Breast epithelium (tissue), 4 donors: ENCODE data around the gene F5. TPM values are rescaled to one million over a fixed set of nuclear protein-coding genes. Genes with fewer than 3 reads are reported as not detected.

Experiments used
- DNase-seq, 2 donors: peaks; one replicate each; pipeline ENCODE4 v3.0.0-alpha.2; 2019; ENCODE audit warnings: low spot score in 2 of 2
- H3K27ac ChIP-seq, 2 donors: fragments of 200-600 bp; sonication (generic) in 1 of 2; one replicate each; pipeline ENCODE4 v1.5.1; 2016 to 2019; ENCODE audit warnings: mild to moderate bottlenecking in 1 of 2
- H3K27me3 ChIP-seq, 2 donors: fragments of 200-600 bp; sonication (generic) in 1 of 2; one replicate each; pipeline versions ENCODE4 v1.5.1 to v1.6.0; 2017 to 2019; ENCODE audit warnings: control low read depth in 1 of 2, mild to moderate bottlenecking in 1 of 2
- H3K36me3 ChIP-seq: fragments of 200-600 bp; one replicate; pipeline ENCODE4 v1.5.1; 2019
- H3K4me1 ChIP-seq, 2 donors: fragments of 200-600 bp; sonication (generic); one replicate each; pipeline ENCODE4 v1.5.1; 2016 to 2019; ENCODE audit warnings: control low read depth in 1 of 2
- H3K4me3 ChIP-seq, 3 donors: fragments of 200-600 bp; sonication (generic); 1 replicate in 2 of 3; 2 replicates in 1 of 3; pipeline ENCODE4 v1.5.1; 2016 to 2019; ENCODE audit warnings: mild to moderate bottlenecking in 3 of 3, moderate library complexity in 2 of 3
- H3K9me3 ChIP-seq, 2 donors: fragments of 200-600 bp; sonication (generic) in 1 of 2; one replicate each; pipeline ENCODE4 v1.5.1; 2016 to 2019; ENCODE audit warnings: control low read depth in 1 of 2
- POLR2A ChIP-seq: fragments of 450-650 bp; IDR thresholded peaks from one replicate; pipeline ENCODE4 v1.6.1; 2016; ENCODE audit warnings: antibody characterized with exemption, mild to moderate bottlenecking, moderate library complexity
- POLR2AphosphoS5 ChIP-seq, 3 donors: sonication (generic); formaldehyde crosslinking; IDR thresholded peaks; one replicate each; pipeline ENCODE4 v1.6.1; 2017; ENCODE audit warnings: antibody characterized with exemption in 3 of 3
- intact Hi-C: fragments of 100-400 bp; cut with DNase I; formaldehyde crosslinking; loops from one replicate; pipeline ENCODE4 v1.15.1; 2023; ENCODE audit warnings: low total_unique reads
- total RNA-seq, 3 donors: library from RNA; depleted of rRNA; stranded (reverse); fragments of >200 nt; gene quantifications; one replicate each; pipeline ENCODE4 v1.1.0, GENCODE V29; 2016
- TF ChIP-seq, protein P1 (sequence below), 3 donors: fragments of 450-650 bp; IDR thresholded peaks; one replicate each; pipeline ENCODE4 v1.5.1; 2016 to 2017; ENCODE audit warnings: antibody characterized with exemption in 3 of 3, mild to moderate bottlenecking in 3 of 3, moderate library complexity in 3 of 3

F5 gene
- total RNA-seq, 3 donors from 2014 or later, result 0.44 to 7.4 (median 1.3) TPM

GRCh38 chr1:169577981-169578738, 8.1 kb downstream of the F5 start:
- TF ChIP-seq, protein P1, sequence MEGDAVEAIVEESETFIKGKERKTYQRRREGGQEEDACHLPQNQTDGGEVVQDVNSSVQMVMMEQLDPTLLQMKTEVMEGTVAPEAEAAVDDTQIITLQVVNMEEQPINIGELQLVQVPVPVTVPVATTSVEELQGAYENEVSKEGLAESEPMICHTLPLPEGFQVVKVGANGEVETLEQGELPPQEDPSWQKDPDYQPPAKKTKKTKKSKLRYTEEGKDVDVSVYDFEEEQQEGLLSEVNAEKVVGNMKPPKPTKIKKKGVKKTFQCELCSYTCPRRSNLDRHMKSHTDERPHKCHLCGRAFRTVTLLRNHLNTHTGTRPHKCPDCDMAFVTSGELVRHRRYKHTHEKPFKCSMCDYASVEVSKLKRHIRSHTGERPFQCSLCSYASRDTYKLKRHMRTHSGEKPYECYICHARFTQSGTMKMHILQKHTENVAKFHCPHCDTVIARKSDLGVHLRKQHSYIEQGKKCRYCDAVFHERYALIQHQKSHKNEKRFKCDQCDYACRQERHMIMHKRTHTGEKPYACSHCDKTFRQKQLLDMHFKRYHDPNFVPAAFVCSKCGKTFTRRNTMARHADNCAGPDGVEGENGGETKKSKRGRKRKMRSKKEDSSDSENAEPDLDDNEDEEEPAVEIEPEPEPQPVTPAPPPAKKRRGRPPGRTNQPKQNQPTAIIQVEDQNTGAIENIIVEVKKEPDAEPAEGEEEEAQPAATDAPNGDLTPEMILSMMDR (IDR thresholded peaks at IDR 0.05), result no peak
- Histone ChIP-seq H3K36me3 (no peaks in the 10 kb centered on the region), H3K27ac (no peak overlapping the region), H3K27me3 (peaks cover 0 to 4% of the 10 kb centered on the region in 2 donors), H3K4me3 (no peak overlapping the region), H3K4me1 (no peaks in the 10 kb centered on the region), H3K9me3 (no peaks in the 10 kb centered on the region)
- intact Hi-C loops, result no loop called here
- no peak for DNase-seq

DNA sequence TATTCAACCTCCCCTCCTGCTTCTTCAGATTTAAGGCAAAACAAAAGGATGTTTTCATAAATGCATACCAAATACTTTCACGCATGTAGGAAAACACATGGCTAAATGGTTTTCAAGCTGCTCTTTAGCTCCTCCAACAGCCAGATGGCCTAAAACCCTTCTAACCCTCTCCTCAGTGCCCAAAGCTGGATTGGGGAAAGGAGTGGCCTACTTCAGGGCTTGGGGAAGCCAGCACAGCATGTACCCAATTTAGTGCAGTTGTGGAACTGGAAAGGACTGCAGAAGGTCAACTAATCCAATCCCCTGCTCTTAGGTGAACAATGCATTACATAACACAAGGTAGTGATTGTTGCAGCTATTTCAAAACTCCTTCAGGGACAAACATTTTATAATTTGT, 9.3 kb downstream of the F5 start:
- Histone ChIP-seq H3K27ac (no peak overlapping the region), H3K4me1 (no peaks in the 10 kb centered on the region)

GRCh38 chr1:169576241-169576934, 9.9 kb downstream of the F5 start:
- TF ChIP-seq POLR2AphosphoS5 (IDR thresholded peaks at IDR 0.05), result no peak
- no peak for TF ChIP-seq POLR2A
- TF ChIP-seq, protein P1 (IDR thresholded peaks at IDR 0.05), result no peak
- DNase-seq, result no peak
- H3K4me3 ChIP-seq, result no peak overlapping the region
- H3K4me1 ChIP-seq, result no peaks in the 10 kb centered on the region
- intact Hi-C loops, result no loop called here
- no peak overlapping the region for H3K27ac ChIP-seq
- no peaks in the 10 kb centered on the region for H3K9me3 ChIP-seq
- peaks cover 0 to 2% of the 10 kb centered on the region in 2 donors for H3K27me3 ChIP-seq
- H3K36me3 ChIP-seq, result no peaks in the 10 kb centered on the region

More for the DNA sequence above, 9.3 kb downstream of the F5 start:
- no peaks in the 10 kb centered on the region for H3K36me3 ChIP-seq
- H3K27me3 ChIP-seq, result peaks cover 0 to 4% of the 10 kb centered on the region in 2 donors
- no peak overlapping the region for H3K4me3 ChIP-seq
- TF ChIP-seq, protein P1 (IDR thresholded peaks at IDR 0.05), result no peak
- TF ChIP-seq POLR2A, result no peak
- TF ChIP-seq POLR2AphosphoS5 (IDR thresholded peaks at IDR 0.05), result no peak
- no peak for DNase-seq
- intact Hi-C loops, result no loop called here
- no peaks in the 10 kb centered on the region for H3K9me3 ChIP-seq

- Histone ChIP-seq H3K4me3 (no peak overlapping the region), H3K27me3 (no peaks in the 10 kb centered on the region), H3K9me3 (no peaks in the 10 kb centered on the region), H3K4me1 (no peaks in the 10 kb centered on the region), H3K36me3 (no peaks in the 10 kb centered on the region), H3K27ac (no peak overlapping the region)
- intact Hi-C loops, result no loop called here
- peak in 1 of 2 donors; percentile 34 for DNase-seq
- no peak for TF ChIP-seq POLR2A
- TF ChIP-seq, protein P1 (IDR thresholded peaks at IDR 0.05), result no peak
- no peak for TF ChIP-seq POLR2AphosphoS5 (IDR thresholded peaks at IDR 0.05)
Measured at GRCh38 chr1:169574336-169574735, 11.9 kb downstream of the F5 start.

DNA sequence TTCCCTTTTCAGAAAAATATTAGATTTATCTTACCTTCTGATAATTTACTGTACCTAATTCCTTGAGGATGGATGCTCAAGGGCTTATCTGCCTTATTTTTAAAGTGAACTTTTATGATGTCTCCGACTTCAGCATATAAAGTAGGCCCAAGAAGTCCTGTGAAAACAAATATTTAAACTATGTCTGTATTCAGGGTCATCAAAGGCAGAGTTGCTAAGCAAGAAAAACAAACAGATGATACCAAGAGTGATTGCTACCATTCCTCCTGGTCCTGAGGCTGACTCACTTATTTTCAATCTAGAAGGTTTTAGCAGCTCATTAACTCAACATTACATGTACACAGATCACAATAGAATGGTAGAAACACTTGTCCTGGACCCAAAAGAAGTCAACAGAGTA, 14.1 kb downstream of the F5 start:
- no peaks in the 10 kb centered on the region for H3K9me3 ChIP-seq
- DNase-seq, result no peak
- no peaks in the 10 kb centered on the region for H3K36me3 ChIP-seq
- intact Hi-C loops, result no loop called here
- H3K4me3 ChIP-seq, result no peak overlapping the region
- no peaks in the 10 kb centered on the region for H3K27me3 ChIP-seq
- TF ChIP-seq POLR2A, result no peak
- TF ChIP-seq, protein P1 (IDR thresholded peaks at IDR 0.05), result no peak
- TF ChIP-seq POLR2AphosphoS5 (IDR thresholded peaks at IDR 0.05), result no peak
- no peaks in the 10 kb centered on the region for H3K4me1 ChIP-seq
- no peak overlapping the region for H3K27ac ChIP-seq
